Fibroblast of lung (primary cell): Measurements from ENCODE around the gene ADPRH.

Experiments
- EZH2 ChIP-seq: IDR thresholded peaks from 2 replicates; pipeline ENCODE4 v1.5.1; 2012; ENCODE audit warnings: low read length, control low read depth, mild to moderate bottlenecking; ENCODE audit errors: missing control alignments
- TF ChIP-seq, protein P1 (sequence below), 2 donors: IDR thresholded peaks in 1 of 2; conservative IDR thresholded peaks in 1 of 2; 1 replicate in 1 of 2; 2 replicates in 1 of 2; pipeline ENCODE4 v1.5.1; 2011 to 2012; ENCODE audit warnings: low read length in 2 of 2, control low read depth in 1 of 2, inconsistent platforms in 1 of 2, low read depth in 1 of 2, mild to moderate bottlenecking in 1 of 2

DNA sequence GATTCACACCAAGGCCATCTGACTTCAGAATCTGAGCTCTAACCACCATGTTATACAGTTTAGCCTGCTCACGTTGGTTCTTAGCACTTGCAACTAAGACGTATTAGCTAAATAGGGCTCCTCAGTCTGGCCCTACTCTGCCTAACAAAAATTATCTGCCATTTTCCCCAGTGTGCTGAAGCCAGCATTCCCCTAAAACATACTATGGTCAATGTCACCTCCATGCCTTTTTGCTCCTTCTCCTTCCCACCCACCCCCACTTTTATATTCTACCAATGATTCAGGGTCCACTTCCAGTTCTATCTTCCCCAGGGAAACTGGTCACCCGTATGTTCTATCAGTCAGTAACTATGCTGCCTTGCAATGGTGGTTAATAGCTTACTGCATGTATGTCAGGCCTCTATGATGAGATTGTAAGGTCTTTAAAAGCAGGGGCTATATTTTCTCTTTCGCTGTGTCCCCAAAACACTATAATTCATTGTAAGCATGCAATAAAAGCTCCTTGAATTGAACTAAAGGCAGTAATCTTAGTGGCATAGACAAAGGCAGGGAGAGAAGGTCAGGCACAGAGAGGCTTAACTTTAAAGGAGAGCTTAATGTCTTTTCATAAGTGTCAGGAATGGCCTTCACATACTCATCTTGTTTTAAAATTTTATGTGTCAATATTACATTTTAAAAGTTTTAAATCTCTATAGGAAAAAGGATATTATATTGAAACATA is 57.8 kb downstream of the ADPRH start:
- TF ChIP-seq, protein P1, sequence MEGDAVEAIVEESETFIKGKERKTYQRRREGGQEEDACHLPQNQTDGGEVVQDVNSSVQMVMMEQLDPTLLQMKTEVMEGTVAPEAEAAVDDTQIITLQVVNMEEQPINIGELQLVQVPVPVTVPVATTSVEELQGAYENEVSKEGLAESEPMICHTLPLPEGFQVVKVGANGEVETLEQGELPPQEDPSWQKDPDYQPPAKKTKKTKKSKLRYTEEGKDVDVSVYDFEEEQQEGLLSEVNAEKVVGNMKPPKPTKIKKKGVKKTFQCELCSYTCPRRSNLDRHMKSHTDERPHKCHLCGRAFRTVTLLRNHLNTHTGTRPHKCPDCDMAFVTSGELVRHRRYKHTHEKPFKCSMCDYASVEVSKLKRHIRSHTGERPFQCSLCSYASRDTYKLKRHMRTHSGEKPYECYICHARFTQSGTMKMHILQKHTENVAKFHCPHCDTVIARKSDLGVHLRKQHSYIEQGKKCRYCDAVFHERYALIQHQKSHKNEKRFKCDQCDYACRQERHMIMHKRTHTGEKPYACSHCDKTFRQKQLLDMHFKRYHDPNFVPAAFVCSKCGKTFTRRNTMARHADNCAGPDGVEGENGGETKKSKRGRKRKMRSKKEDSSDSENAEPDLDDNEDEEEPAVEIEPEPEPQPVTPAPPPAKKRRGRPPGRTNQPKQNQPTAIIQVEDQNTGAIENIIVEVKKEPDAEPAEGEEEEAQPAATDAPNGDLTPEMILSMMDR (conservative IDR thresholded peaks at IDR 0.05 in 1 of 2, IDR thresholded peaks at IDR 0.05 in 1 of 2; ENCODE audit: low read depth in 1 of 2, low read length in 2 of 2), result no peak
- no peak for TF ChIP-seq EZH2
